HCEC 1CT (cell line): ENCODE results near the gene AP3D1.
A peak's percentile ranks its signal among the peaks of the same experiment; 100 is the strongest.

ENCODE experiments used
- DNase-seq: peaks from one replicate; pipeline ENCODE4 v3.0.0-alpha.2; 2017

The AP3D1 gene

DNA sequence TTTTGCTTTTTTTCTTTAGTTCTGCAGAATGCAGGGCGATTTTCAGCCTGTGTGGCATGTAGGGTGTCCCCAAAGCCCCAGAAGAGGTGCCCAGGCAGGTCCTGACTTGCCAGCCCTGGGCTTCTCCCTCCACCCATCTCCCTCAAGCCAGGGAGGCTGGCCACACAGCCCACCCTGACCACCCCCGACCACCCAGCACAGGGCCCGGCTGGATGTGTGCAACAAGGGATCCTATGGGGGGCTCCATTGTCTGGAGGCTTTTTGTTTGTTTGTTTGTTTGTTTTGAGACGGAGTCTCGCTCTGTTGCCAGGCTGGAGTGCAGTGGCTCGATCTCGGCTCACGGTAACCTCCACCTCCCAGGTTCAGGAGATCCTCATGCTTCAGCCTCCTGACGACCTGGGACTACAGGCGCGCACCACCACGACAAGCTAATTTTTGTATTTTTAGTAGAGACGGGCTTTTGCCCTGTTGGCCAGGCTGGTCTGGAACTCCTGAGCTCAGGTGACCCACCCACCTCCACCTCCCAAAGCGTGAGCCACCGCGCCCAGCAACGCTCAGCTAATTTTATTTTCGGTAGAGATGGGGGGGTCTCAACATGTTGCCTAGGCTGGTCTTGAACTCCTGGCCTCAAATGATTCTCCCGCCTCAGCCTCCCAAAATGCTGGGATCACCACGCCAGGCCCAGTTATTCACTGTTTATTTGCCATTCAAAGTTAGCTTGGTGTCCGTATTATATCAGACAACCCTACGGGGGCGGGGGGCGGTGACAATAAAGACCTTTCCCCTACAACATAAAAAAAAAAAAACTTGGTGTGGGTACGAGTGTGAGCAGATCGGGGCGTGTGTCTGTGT lies 92.6 kb downstream of the AP3D1 start:
- no peak for DNase-seq

DNA sequence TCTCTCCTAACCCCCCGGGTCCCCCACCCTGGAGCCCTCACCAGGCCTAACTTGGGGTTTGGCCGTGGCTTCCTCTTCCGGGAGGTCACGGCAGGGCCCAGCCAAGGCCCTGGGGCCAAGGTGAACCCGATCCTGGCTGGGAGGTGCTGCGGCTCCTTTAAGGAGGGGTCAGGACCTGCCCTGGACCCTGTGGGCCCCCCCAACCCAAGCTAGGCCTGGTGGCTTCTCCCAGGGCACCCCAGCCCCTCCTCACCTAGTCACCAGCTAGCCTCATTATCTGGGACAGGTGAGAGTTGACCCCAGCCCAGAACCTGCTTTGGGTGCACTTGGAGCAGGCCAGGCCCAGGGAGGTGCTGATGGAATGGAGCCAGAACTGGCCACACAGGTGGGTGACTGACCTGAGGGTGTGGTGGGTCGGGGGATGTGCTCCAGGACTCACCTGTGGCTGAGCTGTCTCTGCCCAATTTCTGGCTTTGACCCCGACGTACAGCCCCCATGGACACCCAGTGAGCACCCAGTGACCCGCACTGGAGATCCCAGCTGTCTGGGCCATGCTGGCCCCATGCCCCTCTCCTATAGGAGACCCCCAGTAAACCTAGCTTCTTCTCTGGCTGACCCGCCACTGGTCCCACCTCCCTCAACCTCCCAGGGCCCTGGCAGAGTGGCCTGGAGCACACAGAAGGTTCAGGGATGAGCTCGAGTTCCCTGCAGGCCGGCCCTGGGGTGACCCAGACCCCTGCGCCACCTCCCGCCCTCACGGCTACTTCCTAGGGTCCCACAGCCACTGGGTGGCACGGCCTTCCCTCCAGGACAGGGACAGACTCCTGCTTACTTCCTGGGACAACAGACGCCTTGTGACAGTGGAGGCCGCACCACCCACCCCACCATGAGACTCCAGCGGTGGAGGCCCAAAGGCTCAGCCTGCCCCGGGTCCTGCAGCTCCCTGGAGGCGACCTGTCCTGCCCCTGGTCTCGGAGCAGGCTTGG lies 93.6 kb downstream of the AP3D1 start:
- no peak for DNase-seq

DNA sequence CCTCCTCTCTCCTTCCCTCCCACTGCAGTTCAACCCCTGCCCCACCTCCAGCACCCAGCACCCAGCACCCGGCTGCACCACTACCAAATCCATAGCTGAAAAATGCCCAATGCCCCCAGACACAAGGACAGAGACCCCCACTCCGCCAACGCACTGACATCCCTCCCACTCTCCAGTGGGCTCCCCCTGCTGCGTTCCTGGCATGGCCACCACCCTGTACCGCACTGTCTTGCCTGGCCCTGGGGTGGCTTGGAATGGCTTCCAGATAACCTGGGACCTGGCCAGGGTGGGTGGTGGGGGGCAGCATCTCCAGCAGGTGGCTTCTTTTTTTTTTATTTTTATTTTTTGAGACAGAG lies 94.6 kb downstream of the AP3D1 start:
- no peak for DNase-seq

DNA sequence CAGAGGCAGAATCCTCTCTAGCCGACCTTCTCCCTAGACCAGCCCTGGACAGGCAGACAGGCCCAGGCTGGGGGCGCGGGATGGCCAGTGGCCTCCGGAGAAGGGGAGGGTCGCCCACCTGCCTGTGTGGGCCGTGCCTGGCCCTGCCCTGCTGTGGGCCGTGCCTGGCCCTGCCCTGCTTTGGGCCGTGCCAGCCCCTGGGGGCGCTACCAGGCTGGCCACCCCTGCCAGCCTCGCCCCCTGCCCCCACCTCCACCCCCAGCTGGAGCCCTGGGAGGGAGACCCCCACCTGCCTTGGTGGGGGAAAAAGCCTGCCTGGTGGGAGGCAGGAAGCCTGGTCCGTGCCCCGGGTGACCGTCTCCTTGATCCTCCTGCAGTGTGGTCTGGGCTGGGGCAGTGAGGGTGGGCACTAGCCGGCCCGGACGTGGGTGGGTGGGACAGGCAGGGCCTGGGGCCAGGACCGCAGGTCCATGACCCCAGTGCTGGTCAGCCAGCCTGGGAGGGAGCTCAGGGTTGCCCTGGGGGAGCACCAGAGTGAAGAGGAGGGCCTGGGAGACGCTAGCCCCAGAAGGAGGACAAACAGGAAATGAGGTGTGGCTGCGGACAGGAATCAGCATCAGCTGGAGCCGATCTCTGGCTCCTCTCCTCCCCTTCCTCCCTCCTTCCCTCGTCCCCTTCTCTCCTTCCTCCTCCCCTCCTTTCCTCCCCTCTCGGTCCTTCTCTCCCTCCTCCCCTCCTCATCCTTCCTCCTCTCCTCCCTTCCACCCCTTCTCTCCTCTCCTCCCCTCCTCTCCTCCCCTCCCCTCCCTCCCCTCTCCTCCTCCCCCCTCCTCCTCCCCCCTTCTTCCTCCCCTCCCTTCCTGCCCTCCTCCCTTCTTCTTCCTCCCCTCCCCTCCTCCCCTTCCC lies 95.2 kb downstream of the AP3D1 start:
- DNase-seq: peak; percentile 78

DNA sequence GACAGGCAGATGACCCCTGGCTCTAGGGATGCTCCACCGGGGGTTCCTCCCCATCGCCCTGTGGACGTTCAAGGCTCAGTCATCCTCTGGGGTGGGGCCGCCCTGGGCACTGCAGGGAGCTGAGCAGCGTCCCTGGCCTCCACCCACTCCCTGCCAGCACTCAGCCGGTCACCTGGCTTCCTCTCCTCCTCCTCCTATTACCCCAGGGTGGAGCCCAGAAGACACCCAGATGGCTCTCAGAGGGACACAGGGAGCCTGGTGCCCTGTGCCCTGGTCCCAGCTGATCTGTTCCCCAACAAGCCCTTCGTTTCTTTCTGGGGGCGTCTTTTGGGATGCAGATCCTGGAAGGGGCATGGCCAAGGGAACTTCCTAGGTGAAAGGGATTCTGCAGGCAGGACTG lies 96.6 kb downstream of the AP3D1 start:
- DNase-seq: no peak

DNA sequence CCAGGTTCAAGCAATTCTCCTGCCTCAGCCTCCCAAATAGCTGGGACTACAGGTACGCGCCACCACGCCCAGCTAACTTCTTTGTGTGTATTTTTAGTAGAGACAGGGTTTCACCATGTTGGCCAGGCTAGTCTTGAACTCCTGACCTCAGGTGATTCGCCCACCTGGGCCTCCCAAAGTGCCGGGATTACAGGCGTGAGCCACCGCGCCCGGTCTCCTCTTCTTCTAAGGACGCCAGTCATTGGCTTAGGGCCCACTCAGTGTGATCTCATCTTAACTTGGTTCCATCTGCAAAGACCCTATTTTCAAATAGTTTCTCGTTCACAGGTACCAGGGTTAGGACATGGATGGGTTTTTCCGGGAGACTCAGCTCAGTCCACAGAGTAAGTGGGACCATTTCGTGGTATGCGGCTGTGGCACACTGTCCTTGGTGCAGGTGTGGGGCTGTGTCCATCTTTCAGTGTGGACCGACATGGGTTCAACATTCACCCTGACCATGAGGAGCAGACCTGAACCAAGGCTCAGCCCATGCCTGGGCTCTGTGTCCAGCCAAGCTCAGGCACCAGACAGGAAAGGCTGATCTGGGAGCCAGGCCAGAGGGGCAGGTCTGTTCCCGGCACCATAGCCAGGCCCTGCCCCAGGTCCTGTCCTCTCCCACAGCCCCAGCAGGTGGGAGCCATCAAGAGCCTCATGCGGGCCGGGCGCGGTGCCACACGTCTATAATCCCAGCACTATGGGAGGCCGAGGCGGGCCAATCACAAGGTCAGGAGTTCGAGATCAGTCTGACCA lies 97.6 kb downstream of the AP3D1 start:
- peak; percentile 77 for DNase-seq

DNA sequence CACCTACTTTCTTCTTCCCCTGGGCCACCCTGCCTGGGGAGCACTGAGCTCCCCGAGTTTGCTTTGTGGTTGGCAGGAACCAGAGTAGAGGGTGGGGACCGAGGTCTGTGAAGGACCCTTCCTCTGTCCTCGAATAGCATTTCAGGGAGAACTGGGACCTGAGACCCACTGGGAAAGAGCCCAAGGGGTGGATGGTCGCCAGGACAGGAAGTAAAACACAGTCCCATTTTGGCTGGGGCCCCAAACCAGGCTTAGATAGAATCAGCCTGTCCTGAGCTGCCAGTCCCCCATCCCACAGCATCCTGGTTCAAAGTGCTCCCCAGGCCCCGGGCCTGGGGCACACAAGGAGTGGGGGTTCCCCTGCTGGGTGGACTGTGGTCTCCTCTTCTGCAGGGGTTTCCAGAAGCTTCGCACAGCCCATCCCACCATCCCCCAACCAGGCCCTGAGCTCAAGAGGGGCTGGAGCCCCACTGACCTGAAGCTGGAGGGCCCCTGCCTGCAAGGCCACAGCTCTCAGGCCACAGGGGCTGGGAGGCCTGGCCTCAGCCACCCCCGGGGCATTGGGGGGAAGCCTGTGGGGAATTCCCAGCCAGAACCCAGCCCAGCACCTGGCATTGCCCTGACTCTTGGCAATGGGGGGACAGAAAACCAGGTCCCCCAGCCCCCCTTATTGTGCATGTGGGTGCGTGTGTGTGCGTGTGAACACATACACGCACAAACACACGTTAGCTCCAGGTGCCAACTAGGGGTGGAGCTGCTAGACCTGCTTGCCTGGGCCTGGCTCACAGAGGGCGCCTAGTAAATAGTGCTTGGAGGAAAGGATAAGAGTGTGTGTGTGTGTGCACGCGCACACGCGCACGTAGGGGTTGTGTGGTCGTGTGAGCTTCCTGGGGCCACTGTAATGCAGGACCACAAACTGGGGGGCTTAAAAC lies 99.3 kb downstream of the AP3D1 start:
- no peak for DNase-seq

DNA sequence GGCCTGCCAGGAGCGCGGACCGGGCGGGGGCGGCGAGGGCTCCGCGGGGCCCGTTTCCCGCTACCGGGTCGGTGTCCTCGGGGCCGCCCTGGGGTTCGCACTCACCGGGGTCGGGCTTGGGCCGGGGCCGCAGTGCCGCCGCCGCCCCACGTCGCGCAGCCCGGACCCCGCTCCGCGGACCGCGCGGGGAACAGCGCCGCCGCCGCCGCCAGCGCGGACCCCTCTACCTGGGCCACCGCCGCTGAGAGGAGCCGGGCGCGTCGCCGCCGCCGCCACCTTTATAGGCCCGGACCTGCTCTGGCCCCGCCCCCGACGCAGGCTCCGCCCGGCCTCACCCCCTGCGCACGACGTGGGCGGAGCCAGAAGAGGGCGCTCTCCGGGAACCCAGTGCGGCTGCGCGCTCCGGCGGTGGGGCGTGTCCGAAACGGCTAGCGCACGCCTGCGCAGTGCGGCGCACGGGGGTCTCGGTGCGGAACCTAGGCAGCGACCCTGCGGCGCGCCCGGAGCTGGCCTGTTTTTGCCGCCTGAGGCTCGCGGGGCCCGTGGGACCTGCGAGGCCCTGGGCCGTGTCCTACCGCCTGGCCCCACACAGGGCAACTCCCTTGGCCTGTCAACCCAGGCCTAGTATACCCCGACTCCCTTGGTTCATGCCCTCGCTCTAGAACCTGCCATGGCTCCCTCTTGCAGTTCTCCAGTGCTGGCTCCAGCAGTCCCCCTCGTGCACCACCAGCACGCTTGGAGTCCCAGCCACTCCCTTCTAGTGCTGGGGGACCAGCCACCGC lies 100.2 kb downstream of the AP3D1 start, which contains the start of gene MKNK2:
Gene MKNK2 (minus strand): TSS at position 254 of the 782 bp plus-strand sequence. CDS start 393 bp downstream, outside the sequence.
- DNase-seq: peak; percentile 79
